Ishikawa (cell line): ENCODE data around the gene CDIP1.

Experiments used
- CEBPB ChIP-seq: IDR thresholded peaks from 2 replicates; pipeline ENCODE4 v1.6.1; 2012
- EGR1 ChIP-seq: IDR thresholded peaks from 2 replicates; pipeline ENCODE4 v1.6.1; 2012
- EP300 ChIP-seq: IDR thresholded peaks from 2 replicates; pipeline ENCODE4 v1.6.1; 2012; ENCODE audit warnings: borderline replicate concordance
- MAX ChIP-seq: IDR thresholded peaks from 2 replicates; pipeline ENCODE4 v1.6.1; 2012
- NFIC ChIP-seq: IDR thresholded peaks from 2 replicates; pipeline ENCODE4 v1.6.1; 2012
- RAD21 ChIP-seq: IDR thresholded peaks from 2 replicates; pipeline ENCODE4 v1.6.1; 2012; ENCODE audit warnings: low read depth
- REST ChIP-seq: IDR thresholded peaks from 2 replicates; pipeline ENCODE4 v1.6.1; 2012; ENCODE audit warnings: low read depth, mild to moderate bottlenecking
- TCF12 ChIP-seq: IDR thresholded peaks from 2 replicates; pipeline ENCODE4 v1.6.1; 2012; ENCODE audit warnings: low read depth
- ZBTB7A ChIP-seq: IDR thresholded peaks from 2 replicates; pipeline ENCODE4 v1.6.1; 2012; ENCODE audit warnings: low read depth

- TF ChIP-seq EGR1 (peak; percentile 58), MAX (peak; percentile 100), ZBTB7A (peak; percentile 72), NFIC (peak; percentile 86), TCF12 (peak; percentile 71; the same call in 1 of the 2 replicates), REST (no peak), EP300 (no peak; the same call in 1 of the 2 replicates), RAD21 (no peak), CEBPB (no peak)
These were observed at the start of gene CDIP1 for GRCh38 chr16:4538350-4539235.
